ENCODE measurements around the gene ERC1. TPM values are rescaled to one million over a fixed set of nuclear protein-coding genes. Genes with fewer than 3 reads are reported as not detected.
"Not testable (repeated sequence)": the region's sequence is repeated elsewhere in the genome, so short reads cannot be mapped to it uniquely, and the experiment has no call there.

Gene ERC1
- total RNA-seq, 2 experiments from 2014 or later: 40.1 to 49.6 TPM

DNA sequence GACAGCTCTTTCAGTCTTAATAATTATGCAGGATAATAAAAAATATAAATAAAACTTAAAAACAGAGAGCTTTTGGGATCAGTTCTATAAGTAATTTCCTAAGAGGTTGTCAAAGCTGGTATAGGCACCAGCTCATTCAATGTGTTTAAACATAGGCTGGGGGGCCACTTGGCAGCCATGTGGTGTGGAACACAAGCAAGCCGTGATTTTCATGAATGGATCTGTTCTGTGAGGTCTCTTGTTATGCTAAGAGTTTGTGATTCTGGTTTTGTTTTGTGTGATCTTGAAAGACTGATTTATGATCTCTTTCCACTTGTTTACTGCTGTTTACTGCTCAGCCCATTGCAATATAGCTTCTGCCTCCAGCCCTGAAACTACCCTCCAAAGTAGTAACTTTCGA, 362.4 kb downstream of the ERC1 start:
- no peaks in the 10 kb centered on the region for H3K9me3 ChIP-seq (ENCODE audit: control insufficient read depth in 1 of 2, insufficient read depth in 1 of 2, low read length in 2 of 2)
- ChIA-PET CTCF (interaction anchor here (0.5 kb wide), 1 partner anchor 97 kb away, joined by 3 read pairs; no protein-coding TSS in a partner anchor), POLR2A (no interaction called here)
- Mint-ChIP-seq H3K27ac (no peak overlapping the region), H3K4me1 (ENCODE audit: low read depth) (no peaks in the 10 kb centered on the region), H3K9me3 (no peaks in the 10 kb centered on the region), H3K4me3 (no peak overlapping the region), H3K36me3 (ENCODE audit: low read depth) (peaks cover 14% of the 10 kb centered on the region), H3K27me3 (no peaks in the 10 kb centered on the region)
- H3K27ac ChIP-seq (ENCODE audit: low read depth in 1 of 2, low read length in 2 of 2): no peak overlapping the region
- ATAC-seq (ENCODE audit: poor library complexity) (no peak), DNase-seq (no peak)
- no peak overlapping the region for H3K4me3 ChIP-seq (ENCODE audit: low read length)
- TF ChIP-seq, protein P1, sequence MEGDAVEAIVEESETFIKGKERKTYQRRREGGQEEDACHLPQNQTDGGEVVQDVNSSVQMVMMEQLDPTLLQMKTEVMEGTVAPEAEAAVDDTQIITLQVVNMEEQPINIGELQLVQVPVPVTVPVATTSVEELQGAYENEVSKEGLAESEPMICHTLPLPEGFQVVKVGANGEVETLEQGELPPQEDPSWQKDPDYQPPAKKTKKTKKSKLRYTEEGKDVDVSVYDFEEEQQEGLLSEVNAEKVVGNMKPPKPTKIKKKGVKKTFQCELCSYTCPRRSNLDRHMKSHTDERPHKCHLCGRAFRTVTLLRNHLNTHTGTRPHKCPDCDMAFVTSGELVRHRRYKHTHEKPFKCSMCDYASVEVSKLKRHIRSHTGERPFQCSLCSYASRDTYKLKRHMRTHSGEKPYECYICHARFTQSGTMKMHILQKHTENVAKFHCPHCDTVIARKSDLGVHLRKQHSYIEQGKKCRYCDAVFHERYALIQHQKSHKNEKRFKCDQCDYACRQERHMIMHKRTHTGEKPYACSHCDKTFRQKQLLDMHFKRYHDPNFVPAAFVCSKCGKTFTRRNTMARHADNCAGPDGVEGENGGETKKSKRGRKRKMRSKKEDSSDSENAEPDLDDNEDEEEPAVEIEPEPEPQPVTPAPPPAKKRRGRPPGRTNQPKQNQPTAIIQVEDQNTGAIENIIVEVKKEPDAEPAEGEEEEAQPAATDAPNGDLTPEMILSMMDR (IDR thresholded peaks at IDR 0.05): no peak
- intact Hi-C loops (cut with DNase I, micrococcal nuclease): no loop called here
- H3K4me1 ChIP-seq (ENCODE audit: insufficient read depth, low read length): no peaks in the 10 kb centered on the region
- no peaks in the 10 kb centered on the region for H3K27me3 ChIP-seq (ENCODE audit: control insufficient read depth in 1 of 2, insufficient read depth in 2 of 2, low read length in 2 of 2)
- peaks cover 2% of the 10 kb centered on the region for H3K36me3 ChIP-seq (ENCODE audit: insufficient read depth, low read length)

DNA sequence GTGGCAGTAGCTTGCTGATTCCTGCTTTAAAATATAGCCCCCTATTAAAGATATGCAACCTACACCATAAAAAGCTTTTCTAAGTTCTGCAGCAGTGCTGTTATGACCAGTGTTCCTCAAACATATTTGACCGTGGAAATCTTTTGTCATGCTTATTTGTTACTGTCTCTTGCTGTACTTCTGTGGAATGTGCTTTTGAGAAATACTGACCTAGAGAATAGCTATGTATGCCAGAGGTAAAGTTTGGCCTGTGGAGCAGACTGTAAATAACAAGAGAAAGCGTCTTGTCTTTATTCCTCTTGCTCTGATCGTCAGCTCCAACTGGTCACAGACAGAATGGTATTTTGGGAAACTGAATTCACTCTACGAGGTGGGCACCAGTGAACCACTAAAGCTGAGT, 364.4 kb downstream of the ERC1 start:
- ChIA-PET POLR2A (no interaction called here), CTCF (interaction anchor here (0.6 kb wide), 1 partner anchor 13 kb away, joined by 3 read pairs; no protein-coding TSS in a partner anchor)
- TF ChIP-seq, protein P1 (IDR thresholded peaks at IDR 0.05): no peak
- Histone ChIP-seq H3K4me3 (ENCODE audit: low read length) (no peak overlapping the region), H3K27me3 (ENCODE audit: control insufficient read depth in 1 of 2, insufficient read depth in 2 of 2, low read length in 2 of 2) (no peaks in the 10 kb centered on the region), H3K9me3 (ENCODE audit: control insufficient read depth in 1 of 2, insufficient read depth in 1 of 2, low read length in 2 of 2) (no peaks in the 10 kb centered on the region), H3K4me1 (ENCODE audit: insufficient read depth, low read length) (no peaks in the 10 kb centered on the region), H3K27ac (ENCODE audit: low read depth in 1 of 2, low read length in 2 of 2) (no peak overlapping the region), H3K36me3 (ENCODE audit: insufficient read depth, low read length) (peaks cover 2% of the 10 kb centered on the region)
- Mint-ChIP-seq H3K4me1 (ENCODE audit: low read depth) (no peaks in the 10 kb centered on the region), H3K36me3 (ENCODE audit: low read depth) (peaks cover 8% of the 10 kb centered on the region), H3K27ac (no peak overlapping the region), H3K9me3 (no peaks in the 10 kb centered on the region), H3K4me3 (no peak overlapping the region), H3K27me3 (no peaks in the 10 kb centered on the region)
- intact Hi-C loops (cut with DNase I, micrococcal nuclease): no loop called here
- DNase-seq (no peak), ATAC-seq (ENCODE audit: poor library complexity) (no peak)

- intact Hi-C loops (cut with DNase I, micrococcal nuclease); H3K36me3 Mint-ChIP-seq (ENCODE audit: low read depth); H3K27ac ChIP-seq (ENCODE audit: low read depth in 1 of 2, low read length in 2 of 2); H3K27me3 Mint-ChIP-seq; H3K36me3 ChIP-seq (ENCODE audit: insufficient read depth, low read length); H3K4me1 Mint-ChIP-seq (ENCODE audit: low read depth); DNase-seq; H3K4me1 ChIP-seq (ENCODE audit: insufficient read depth, low read length); H3K27ac Mint-ChIP-seq; H3K4me3 Mint-ChIP-seq; H3K27me3 ChIP-seq (ENCODE audit: control insufficient read depth in 1 of 2, insufficient read depth in 2 of 2, low read length in 2 of 2); ATAC-seq (ENCODE audit: poor library complexity); H3K9me3 ChIP-seq (ENCODE audit: control insufficient read depth in 1 of 2, insufficient read depth in 1 of 2, low read length in 2 of 2); POLR2A ChIA-PET; H3K9me3 Mint-ChIP-seq; H3K4me3 ChIP-seq (ENCODE audit: low read length): not testable (repeated sequence)
- CTCF ChIA-PET: interaction anchor here (0.6 kb wide), 1 partner anchor 14 kb away, joined by 3 read pairs; no protein-coding TSS in a partner anchor
These were observed 364.8 kb downstream of the ERC1 start for GRCh38 chr12:1355871-1356270.

GRCh38 chr12:1356285-1356684, 365.3 kb downstream of the ERC1 start:
- Histone ChIP-seq H3K9me3 (ENCODE audit: control insufficient read depth in 1 of 2, insufficient read depth in 1 of 2, low read length in 2 of 2) (no peaks in the 10 kb centered on the region), H3K4me3 (ENCODE audit: low read length) (no peak overlapping the region), H3K27ac (ENCODE audit: low read depth in 1 of 2, low read length in 2 of 2) (no peak overlapping the region), H3K27me3 (ENCODE audit: control insufficient read depth in 1 of 2, insufficient read depth in 2 of 2, low read length in 2 of 2) (no peaks in the 10 kb centered on the region), H3K36me3 (ENCODE audit: insufficient read depth, low read length) (peaks cover 2% of the 10 kb centered on the region), H3K4me1 (ENCODE audit: insufficient read depth, low read length) (no peaks in the 10 kb centered on the region)
- Mint-ChIP-seq H3K9me3 (no peaks in the 10 kb centered on the region), H3K27ac (no peak overlapping the region), H3K4me3 (no peak overlapping the region), H3K27me3 (no peaks in the 10 kb centered on the region), H3K36me3 (ENCODE audit: low read depth) (peaks cover 8% of the 10 kb centered on the region), H3K4me1 (ENCODE audit: low read depth) (no peaks in the 10 kb centered on the region)
- POLR2A ChIA-PET: no interaction called here
- CTCF ChIA-PET: interaction anchor here (0.6 kb wide), 1 partner anchor 14 kb away, joined by 3 read pairs; no protein-coding TSS in a partner anchor
- ATAC-seq (ENCODE audit: poor library complexity): no peak
- intact Hi-C loops (cut with DNase I, micrococcal nuclease): no loop called here
- TF ChIP-seq, protein P1 (IDR thresholded peaks at IDR 0.05): no peak
- DNase-seq: no peak
